Caco-2 (cell line): ENCODE data around the gene DEDD2. TPM values are rescaled to one million over a fixed set of nuclear protein-coding genes. Genes with fewer than 3 reads are reported as not detected.
"Not testable (repeated sequence)": the region's sequence is repeated elsewhere in the genome, so short reads cannot be mapped to it uniquely, and the experiment has no call there.

ENCODE experiments used
- Bru-seq: library from RNA; stranded (reverse); fragments of 400-500 nt; gene quantifications from one replicate; lab custom pipeline; 2021; lab: Mats Ljungman, UMichigan
- BruChase-seq, 2 experiments: library from RNA; stranded (reverse); fragments of 400-500 nt; gene quantifications; one replicate each; lab custom pipeline; 2021; lab: Mats Ljungman, UMichigan
- BruUV-seq: library from RNA; stranded (reverse); fragments of 400-500 nt; replicated peaks from 2 replicates; lab custom pipeline; 2021; lab: Mats Ljungman, UMichigan
- CTCF ChIA-PET: fragments of 300-600 bp; sonication (Branson Sonifier 250); formaldehyde crosslinking; loops from one replicate; lab custom pipeline; 2022; ENCODE audit warnings: antibody characterized with exemption; lab: Charles Lee
- POLR2A ChIA-PET: fragments of 300-600 bp; sonication (Branson Sonifier 250); formaldehyde crosslinking; loops from one replicate; lab custom pipeline; 2022; ENCODE audit warnings: antibody characterized with exemption; lab: Charles Lee
- DNase-seq, 2 experiments: peaks; one replicate each; pipeline versions ENCODE4 v3.0.0 to v3.0.0-alpha.2; 2020 to 2022
- H3K27me3 ChIP-seq: replicated peaks from 2 replicates; pipeline ENCODE4 v1.6.0; 2011; ENCODE audit warnings: low read length; ENCODE audit not compliant: control insufficient read depth, insufficient read depth
- H3K36me3 ChIP-seq: 2 replicates; pipeline ENCODE4 v1.5.1; 2011; ENCODE audit warnings: low read length; ENCODE audit not compliant: control insufficient read depth, insufficient read depth
- H3K4me1 ChIP-seq: fragments of 250-450 bp; sonication (Bioruptor Pico); 2 replicates; pipeline ENCODE4 v1.5.1; 2020; ENCODE audit warnings: mild to moderate bottlenecking
- H3K4me3 ChIP-seq: 2 replicates; pipeline ENCODE4 v1.5.1; 2011; ENCODE audit warnings: low read depth, mild to moderate bottlenecking, control low read depth, low read length
- H3K9me3 ChIP-seq: fragments of 250-450 bp; sonication (Bioruptor Pico); 2 replicates; pipeline ENCODE4 v1.5.1; 2020; ENCODE audit warnings: mild to moderate bottlenecking, moderate library complexity
- H3K27ac Mint-ChIP-seq: one replicate; pipeline ENCODE4 v1.8.0; 2022; ENCODE audit warnings: mixed read lengths; ENCODE audit not compliant: unreplicated experiment
- H3K27me3 Mint-ChIP-seq: one replicate; pipeline ENCODE4 v1.8.0; 2022; ENCODE audit warnings: mixed read lengths; ENCODE audit not compliant: insufficient read depth, unreplicated experiment
- H3K36me3 Mint-ChIP-seq: one replicate; pipeline ENCODE4 v1.8.0; 2022; ENCODE audit warnings: mild to moderate bottlenecking, mixed read lengths; ENCODE audit not compliant: insufficient read depth, unreplicated experiment
- H3K4me1 Mint-ChIP-seq: one replicate; pipeline ENCODE4 v1.8.0; 2022; ENCODE audit warnings: low read depth, mixed read lengths; ENCODE audit not compliant: unreplicated experiment
- H3K4me3 Mint-ChIP-seq: one replicate; pipeline ENCODE4 v1.8.0; 2022; ENCODE audit warnings: mild to moderate bottlenecking, moderate library complexity, mixed read lengths; ENCODE audit not compliant: unreplicated experiment
- H3K9me3 Mint-ChIP-seq: one replicate; pipeline ENCODE4 v1.8.0; 2022; ENCODE audit warnings: mixed read lengths; ENCODE audit not compliant: unreplicated experiment
- CTCF ChIP-seq, 2 experiments: fragments of 200-600 bp in 1 of 2; IDR thresholded peaks; 1 replicate in 1 of 2; 2 replicates in 1 of 2; pipeline versions ENCODE4 v1.5.1 to v1.8.0; 2011 to 2022; ENCODE audit warnings: antibody characterized with exemption in 1 of 2, control low read depth in 1 of 2, inconsistent platforms in 1 of 2, low read depth in 1 of 2, low read length in 1 of 2, mild to moderate bottlenecking in 1 of 2, moderate library complexity in 1 of 2; ENCODE audit not compliant: insufficient read depth in 1 of 2, severe bottlenecking in 1 of 2, unreplicated experiment in 1 of 2
- intact Hi-C: fragments of 100-400 bp; cut with micrococcal nuclease; formaldehyde crosslinking; loops from one replicate; pipeline ENCODE4 v1.10.0; 2022; ENCODE audit not compliant: unreplicated experiment
- long read RNA-seq: library from polyadenylated mRNA; stranded (forward); transcript quantifications from one replicate; pipeline ENCODE4 v2.0.0, GENCODE V29; 2022
- total RNA-seq: library from RNA; stranded (reverse); gene quantifications from 2 replicates; pipeline ENCODE4 v1.2.3, GENCODE V29; 2022

The DEDD2 gene
- 31.2 and 31.4 TPM in 2 replicates for total RNA-seq
- Bru-seq, nascent RNA = percentile 57 among the genes with signal in this experiment
- BruChase-seq, experiment 1, labeled RNA remaining after a 2-hour chase = percentile 60 among the genes with signal in this experiment
- percentile 58 among the genes with signal in this experiment for BruChase-seq, experiment 2, labeled RNA remaining after a 6-hour chase
- long read RNA-seq, transcript DEDD2-205 (5 exons, 1,183 nt) = minor isoform, 24 of 99 reads
- long read RNA-seq, transcript DEDD2-203 (4 exons, 1,586 nt) = major isoform, 28 of 99 reads
- long read RNA-seq, transcript DEDD2-201 (5 exons, 1,882 nt) = minor isoform, 6 of 99 reads
- long read RNA-seq, partial matches to known transcripts = 3 of 99 reads
- long read RNA-seq, other reads (novel, unspliced or antisense) = 34 of 99 reads

- H3K9me3 ChIP-seq = no peaks in the 10 kb centered on the region
- CTCF ChIA-PET = interaction anchor here (1.0 kb wide), 1 partner anchor 27 kb away, joined by 3 read pairs; no protein-coding TSS in a partner anchor
- H3K4me1 Mint-ChIP-seq = peaks cover 21% of the 10 kb centered on the region
- intact Hi-C loops = loop anchor here (2.0 kb wide), 1 partner anchor 65 kb away; no protein-coding TSS in a partner anchor
- peak within 1 kb of the TSS; percentile 81 for H3K4me3 Mint-ChIP-seq
- peak within 1 kb of the TSS; percentile 97 for H3K4me3 ChIP-seq
- peak within 1 kb of the TSS; percentile 85 for H3K27ac Mint-ChIP-seq
- DNase-seq = peak; percentile 98 to 100
- no peaks in the 10 kb centered on the region for H3K9me3 Mint-ChIP-seq
- no peaks in the 10 kb centered on the region for H3K27me3 ChIP-seq
- H3K27me3 Mint-ChIP-seq = no peaks in the 10 kb centered on the region
- peaks cover 57% of the 10 kb centered on the region for H3K36me3 Mint-ChIP-seq
- peaks cover 25% of the 10 kb centered on the region for H3K4me1 ChIP-seq
- POLR2A ChIA-PET = interaction anchor here (1.4 to 2.6 kb wide), 2 partner anchors 25 to 179 kb away, joined by 3 to 23 read pairs; partner anchors contain the start of gene GSK3A
- no peaks in the 10 kb centered on the region; the same call in 1 of the 2 replicates for H3K36me3 ChIP-seq
- TF ChIP-seq CTCF (IDR thresholded peaks at IDR 0.05; ENCODE audit: insufficient read depth in 1 of 2, low read depth in 1 of 2, low read length in 1 of 2, severe bottlenecking in 1 of 2, unreplicated experiment in 1 of 2) = no peak
- BruUV-seq = no TSS peak
These were observed at the start of gene DEDD2 for GRCh38 chr19:42217520-42218437. TSS of gene DEDD2 (minus strand) at chr19:42217677. CDS start at chr19:42217007, 670 bp downstream.

- H3K36me3 ChIP-seq, DNase-seq, H3K9me3 Mint-ChIP-seq, BruUV-seq, H3K4me1 Mint-ChIP-seq, H3K4me1 ChIP-seq, H3K27me3 ChIP-seq, H3K36me3 Mint-ChIP-seq, intact Hi-C loops, H3K9me3 ChIP-seq, H3K27ac Mint-ChIP-seq, H3K27me3 Mint-ChIP-seq, H3K4me3 Mint-ChIP-seq: not testable (repeated sequence)
- ChIA-PET CTCF (interaction anchor here (1.1 kb wide), 1 partner anchor 13 kb away, joined by 5 read pairs; no protein-coding TSS in a partner anchor), POLR2A (interaction anchor here (0.6 to 1.4 kb wide), 4 partner anchors 11 to 191 kb away, joined by 3 to 4 read pairs (median 4); partner anchors contain the start of genes ERF and ZNF574)
- peak overlapping the region; percentile 74; the same call in 1 of the 2 replicates for H3K4me3 ChIP-seq
These were observed 49.6 kb upstream of the DEDD2 start for GRCh38 chr19:42266928-42267603.

GRCh38 chr19:42266105-42266504 is 48.6 kb upstream of the DEDD2 start:
- H3K27me3 ChIP-seq, H3K4me3 Mint-ChIP-seq, H3K36me3 ChIP-seq, H3K9me3 Mint-ChIP-seq, H3K4me1 Mint-ChIP-seq, H3K4me1 ChIP-seq, intact Hi-C loops, H3K36me3 Mint-ChIP-seq, DNase-seq, H3K27ac Mint-ChIP-seq, POLR2A ChIA-PET, H3K27me3 Mint-ChIP-seq, H3K4me3 ChIP-seq, BruUV-seq, H3K9me3 ChIP-seq, CTCF ChIA-PET: not testable (repeated sequence)
